Stimulated activated naive CD8-positive, alpha-beta T cell treated with anti-CD3 and anti-CD28 coated beads, Interleukin-15, Interleukin-2, amounts not matched to agents 100 ng/mL and 50 ng/mL, for 24 hours (primary cell): ENCODE data around the gene ARID5B.

ENCODE experiments used
- H3K27ac Mint-ChIP-seq: one replicate; pipeline ENCODE4 v1.8.0; 2021; ENCODE audit warnings: mild to moderate bottlenecking, mixed read lengths
- H3K27me3 Mint-ChIP-seq: one replicate; pipeline ENCODE4 v1.8.0; 2021; ENCODE audit warnings: mixed read lengths
- H3K36me3 Mint-ChIP-seq: one replicate; pipeline ENCODE4 v1.8.0; 2021; ENCODE audit warnings: low read depth, mixed read lengths
- H3K4me1 Mint-ChIP-seq: one replicate; pipeline ENCODE4 v1.8.0; 2021; ENCODE audit warnings: low read depth, mixed read lengths
- H3K4me3 Mint-ChIP-seq: one replicate; pipeline ENCODE4 v1.8.0; 2021; ENCODE audit warnings: mild to moderate bottlenecking, mixed read lengths
- H3K9me3 Mint-ChIP-seq: one replicate; pipeline ENCODE4 v1.8.0; 2021; ENCODE audit warnings: mixed read lengths

Gene ARID5B

DNA sequence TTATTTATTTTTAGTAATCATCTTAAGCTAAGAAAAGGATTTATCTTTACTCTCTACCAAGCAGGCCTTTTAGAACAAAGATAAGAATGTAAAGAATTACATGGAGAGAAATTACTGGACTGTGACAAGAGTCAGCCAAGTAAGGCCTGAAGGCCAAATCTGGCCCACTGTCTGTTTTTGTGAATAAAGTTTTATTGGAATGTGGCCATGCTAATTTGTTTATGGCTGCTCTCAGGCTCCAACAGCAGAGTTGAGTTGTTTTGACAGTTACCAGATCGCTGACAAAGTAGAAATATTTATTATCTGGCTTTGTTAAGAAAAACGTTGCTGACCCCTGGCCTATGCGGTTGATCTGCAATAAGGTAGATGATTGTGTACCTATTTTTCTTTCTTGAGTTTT lies 6.1 kb downstream of the ARID5B start:
- Mint-ChIP-seq H3K27ac (no peak overlapping the region), H3K36me3 (peaks cover 26% of the 10 kb centered on the region), H3K27me3 (no peaks in the 10 kb centered on the region), H3K4me1 (peaks cover 55% of the 10 kb centered on the region), H3K9me3 (peaks cover 4% of the 10 kb centered on the region), H3K4me3 (no peak overlapping the region)

DNA sequence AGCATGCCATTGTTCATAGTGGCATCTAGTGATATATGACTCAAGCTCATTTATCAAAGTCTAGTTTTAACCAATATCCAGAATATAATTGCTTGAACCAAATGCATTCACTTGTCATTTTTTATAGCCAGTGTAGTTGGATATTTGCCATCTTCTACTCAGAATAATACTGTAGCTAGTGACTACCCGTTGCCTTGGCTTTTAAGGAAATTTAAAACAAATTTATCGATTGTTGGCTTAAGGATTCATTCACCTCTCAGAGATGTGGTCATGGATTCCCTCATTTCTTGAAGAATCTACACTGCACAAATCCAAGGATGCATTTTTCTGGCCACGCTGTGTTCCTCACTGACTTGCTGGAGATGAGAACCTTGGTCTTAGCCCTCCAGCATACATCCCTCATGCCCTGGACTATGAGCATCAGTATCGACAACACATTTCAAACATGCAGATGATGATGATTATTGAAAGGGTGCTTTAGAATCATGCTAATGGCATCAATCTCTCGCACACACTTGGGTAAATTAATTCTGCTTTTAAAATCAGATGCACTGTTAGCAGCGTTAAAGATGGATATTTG lies 8.8 kb downstream of the ARID5B start:
- H3K36me3 Mint-ChIP-seq = peaks cover 51% of the 10 kb centered on the region
- no peak overlapping the region for H3K27ac Mint-ChIP-seq
- H3K9me3 Mint-ChIP-seq = peaks cover 4% of the 10 kb centered on the region
- H3K4me1 Mint-ChIP-seq = peaks cover 45% of the 10 kb centered on the region
- no peak overlapping the region for H3K4me3 Mint-ChIP-seq
- H3K27me3 Mint-ChIP-seq = no peaks in the 10 kb centered on the region

DNA sequence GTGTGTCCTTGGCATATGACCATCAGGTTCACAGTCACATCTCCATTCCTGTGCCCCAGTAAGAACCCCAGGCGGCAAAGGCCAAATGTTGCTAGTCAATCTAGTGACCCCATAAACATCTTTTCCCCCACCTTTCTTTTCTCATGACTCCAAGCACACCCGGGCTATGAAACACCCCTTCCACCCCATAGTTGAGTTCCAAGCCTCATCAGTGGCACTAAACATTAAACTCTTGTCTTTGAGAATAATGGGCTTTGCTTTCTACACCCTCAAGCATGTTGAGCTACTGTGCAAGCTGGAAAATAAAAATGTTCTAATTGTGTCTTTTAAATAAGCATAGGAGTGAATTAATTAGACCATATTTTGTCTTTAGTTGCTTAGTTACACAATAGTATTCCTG lies 9.4 kb downstream of the ARID5B start:
- H3K27me3 Mint-ChIP-seq = no peaks in the 10 kb centered on the region
- peaks cover 4% of the 10 kb centered on the region for H3K9me3 Mint-ChIP-seq
- no peak overlapping the region for H3K4me3 Mint-ChIP-seq
- peaks cover 39% of the 10 kb centered on the region for H3K4me1 Mint-ChIP-seq
- no peak overlapping the region for H3K27ac Mint-ChIP-seq
- H3K36me3 Mint-ChIP-seq = peaks cover 54% of the 10 kb centered on the region

DNA sequence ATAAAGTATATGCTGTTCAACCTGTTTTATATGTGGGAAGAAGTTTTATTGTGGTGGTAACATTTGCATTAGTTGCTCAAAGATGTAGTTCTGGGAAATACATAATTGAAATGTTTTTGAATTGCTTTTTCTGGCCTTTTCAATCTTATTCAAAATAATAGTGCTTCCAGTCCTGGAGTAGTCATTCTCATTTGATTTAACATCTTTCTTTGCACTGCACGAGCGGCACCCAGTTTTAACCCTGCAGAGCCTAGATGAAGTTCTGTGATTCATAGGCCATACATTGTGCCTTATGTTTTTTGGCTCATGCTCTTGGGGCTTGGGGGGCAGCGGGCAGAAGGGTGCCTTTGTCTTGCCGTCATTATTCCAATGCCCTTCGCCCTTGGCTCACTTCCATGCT lies 9.9 kb downstream of the ARID5B start:
- peaks cover 34% of the 10 kb centered on the region for H3K4me1 Mint-ChIP-seq
- H3K27ac Mint-ChIP-seq = no peak overlapping the region
- peaks cover 4% of the 10 kb centered on the region for H3K9me3 Mint-ChIP-seq
- H3K27me3 Mint-ChIP-seq = no peaks in the 10 kb centered on the region
- no peak overlapping the region for H3K4me3 Mint-ChIP-seq
- H3K36me3 Mint-ChIP-seq = peaks cover 56% of the 10 kb centered on the region

DNA sequence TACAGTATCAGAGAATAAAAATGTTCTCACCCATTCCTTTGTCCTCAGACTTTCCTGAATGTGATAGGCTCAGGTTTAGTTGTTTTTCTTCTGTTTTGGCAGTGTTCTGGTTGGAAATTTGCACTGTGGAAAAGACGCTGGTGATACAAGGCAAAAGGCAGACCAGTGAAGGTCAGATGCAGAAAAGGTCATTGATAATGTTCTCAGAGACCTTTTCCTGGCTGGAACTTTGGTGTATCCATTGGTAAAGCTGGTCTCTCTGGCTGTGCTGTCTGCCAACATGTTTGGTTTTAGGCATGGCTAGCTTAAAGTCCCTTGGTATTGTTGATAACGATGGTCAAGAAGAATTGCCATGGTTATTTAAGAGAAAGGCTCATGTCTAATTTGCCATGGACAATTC lies 11.5 kb downstream of the ARID5B start:
- Mint-ChIP-seq H3K9me3 (peaks cover 8% of the 10 kb centered on the region), H3K4me1 (peaks cover 34% of the 10 kb centered on the region), H3K27ac (no peak overlapping the region), H3K4me3 (no peak overlapping the region), H3K27me3 (no peaks in the 10 kb centered on the region), H3K36me3 (peaks cover 71% of the 10 kb centered on the region)

DNA sequence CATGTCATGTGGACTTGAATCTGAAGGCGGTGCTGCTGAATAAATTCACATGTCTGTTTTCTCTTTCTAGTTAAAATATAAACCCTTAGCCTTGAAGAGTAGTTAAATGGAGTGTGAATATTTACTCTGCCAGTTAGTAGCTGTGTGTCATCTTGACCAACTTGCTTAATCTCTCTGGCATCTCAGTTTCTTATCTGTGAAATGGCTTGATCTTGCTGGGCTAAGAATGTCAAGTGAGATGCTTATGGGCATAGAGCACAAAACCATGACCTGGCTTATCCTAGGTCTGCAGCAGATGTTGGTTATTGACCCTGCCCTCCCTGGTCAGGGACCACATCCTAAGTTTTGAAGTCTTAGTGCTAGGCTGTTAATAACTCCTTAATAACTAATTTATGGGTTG lies 16.6 kb downstream of the ARID5B start:
- H3K4me1 Mint-ChIP-seq = peaks cover 52% of the 10 kb centered on the region
- H3K36me3 Mint-ChIP-seq = peaks cover 85% of the 10 kb centered on the region
- no peak overlapping the region for H3K27ac Mint-ChIP-seq
- H3K27me3 Mint-ChIP-seq = no peaks in the 10 kb centered on the region
- H3K9me3 Mint-ChIP-seq = peaks cover 4% of the 10 kb centered on the region
- no peak overlapping the region for H3K4me3 Mint-ChIP-seq

DNA sequence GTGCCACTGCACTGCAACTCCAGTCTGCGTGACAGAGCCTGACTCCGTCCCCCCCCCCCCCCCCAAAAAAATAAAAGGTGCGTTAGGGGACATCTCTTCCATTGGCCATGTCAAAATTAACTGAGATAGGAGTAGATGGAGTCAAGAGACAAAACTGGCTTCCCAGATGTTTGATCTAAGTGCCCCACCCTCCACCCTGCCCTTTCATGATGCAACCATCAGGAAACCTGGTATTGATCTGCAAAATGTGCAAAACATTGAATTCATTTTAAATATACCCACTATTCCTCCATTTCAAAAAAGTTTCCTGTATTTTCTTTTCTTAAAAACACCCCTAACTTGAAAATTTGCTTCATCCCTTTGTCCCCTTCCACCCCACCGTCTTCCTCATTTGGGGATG lies 17.5 kb downstream of the ARID5B start:
- Mint-ChIP-seq H3K27ac (peak overlapping the region; percentile 26), H3K4me1 (peaks cover 57% of the 10 kb centered on the region), H3K9me3 (peaks cover 4% of the 10 kb centered on the region), H3K4me3 (no peak overlapping the region), H3K27me3 (no peaks in the 10 kb centered on the region), H3K36me3 (peaks cover 85% of the 10 kb centered on the region)

DNA sequence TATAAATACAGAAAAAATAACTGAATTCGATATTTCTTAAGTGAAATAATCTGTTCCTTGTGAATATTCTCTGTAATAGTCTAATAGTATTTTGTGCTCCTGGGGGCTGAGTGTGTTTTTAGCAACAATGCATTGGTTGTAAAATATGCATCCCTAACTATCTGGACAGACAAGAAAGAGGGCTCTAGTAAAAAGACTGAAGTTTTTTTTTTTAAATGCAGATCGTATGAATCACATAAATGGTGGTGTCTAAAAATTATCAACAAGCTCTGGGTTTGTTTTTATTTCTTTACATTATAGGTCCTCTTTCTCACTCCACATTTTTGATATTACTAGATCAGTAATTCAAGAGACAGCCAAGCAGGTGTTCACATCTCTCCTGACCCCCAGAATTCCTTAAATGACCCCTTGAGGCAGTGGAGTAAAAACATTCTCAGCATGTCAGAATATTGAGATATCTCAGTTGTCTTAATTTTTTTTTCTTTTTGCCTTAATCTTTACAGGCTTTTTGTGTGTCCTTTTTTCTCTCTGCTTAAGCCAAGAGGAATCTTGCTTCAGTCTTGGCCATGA lies 18.2 kb downstream of the ARID5B start:
- H3K27ac Mint-ChIP-seq = no peak overlapping the region
- peaks cover 4% of the 10 kb centered on the region for H3K9me3 Mint-ChIP-seq
- peaks cover 60% of the 10 kb centered on the region for H3K4me1 Mint-ChIP-seq
- peaks cover 85% of the 10 kb centered on the region for H3K36me3 Mint-ChIP-seq
- H3K27me3 Mint-ChIP-seq = no peaks in the 10 kb centered on the region
- H3K4me3 Mint-ChIP-seq = no peak overlapping the region

DNA sequence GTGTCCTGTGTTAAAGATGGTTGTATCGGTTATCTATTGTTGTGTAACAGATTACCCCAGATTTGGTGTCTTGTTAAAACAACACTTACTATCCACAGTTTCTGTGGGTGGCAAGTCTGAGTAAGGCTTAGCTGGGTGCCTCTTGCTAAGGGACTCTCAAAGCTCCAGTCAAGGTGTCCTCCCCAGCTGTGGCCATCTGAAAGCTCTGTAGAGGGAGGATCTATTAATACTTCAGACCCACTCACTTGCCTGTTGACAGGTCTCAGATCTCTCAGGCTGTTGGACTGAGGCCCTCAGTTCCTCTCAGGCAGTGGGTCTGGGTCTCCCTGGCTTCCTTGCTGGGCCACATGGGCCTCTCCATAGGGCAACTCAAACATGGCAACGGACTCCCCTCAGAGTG lies 19.6 kb downstream of the ARID5B start:
- Mint-ChIP-seq H3K27me3 (no peaks in the 10 kb centered on the region), H3K4me3 (no peak overlapping the region), H3K4me1 (peaks cover 56% of the 10 kb centered on the region), H3K27ac (no peak overlapping the region), H3K9me3 (peaks cover 4% of the 10 kb centered on the region), H3K36me3 (peaks cover 89% of the 10 kb centered on the region)

DNA sequence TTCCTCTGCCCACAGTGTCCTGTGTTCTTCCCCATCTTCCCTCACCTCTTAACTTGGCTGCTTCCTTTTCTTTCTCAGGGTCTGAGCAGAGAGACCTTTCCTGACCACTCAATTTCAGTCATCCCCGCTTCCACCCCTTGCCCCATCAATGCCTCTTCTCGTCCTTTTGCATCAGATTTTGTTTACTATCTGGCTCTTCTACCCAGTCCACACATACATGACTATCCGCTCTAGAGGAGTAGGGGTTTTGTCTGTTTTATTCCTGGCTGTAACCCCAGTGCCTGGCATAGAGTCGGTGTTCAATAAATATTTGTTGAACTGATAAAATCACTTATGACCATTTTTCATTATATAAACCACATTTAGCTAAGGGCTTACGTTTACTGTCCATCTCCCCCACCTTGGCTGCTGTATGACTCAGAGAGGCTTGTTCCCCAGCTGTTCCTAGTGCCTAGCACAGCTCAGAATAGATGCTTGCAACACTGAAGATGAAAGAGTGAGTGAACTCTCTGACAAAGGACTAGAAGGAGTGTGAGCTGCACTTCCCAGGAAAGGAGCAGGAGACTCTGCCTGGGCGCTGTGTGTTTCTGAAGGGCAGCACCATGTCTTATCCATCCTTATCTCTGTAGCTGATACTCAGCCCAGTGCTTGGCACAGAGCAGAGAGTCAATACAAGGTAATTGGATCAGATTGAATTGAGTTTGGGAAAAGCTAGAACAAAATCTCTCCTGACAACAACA lies 21.9 kb downstream of the ARID5B start:
- peaks cover 42% of the 10 kb centered on the region for H3K4me1 Mint-ChIP-seq
- no peak overlapping the region for H3K4me3 Mint-ChIP-seq
- H3K9me3 Mint-ChIP-seq = no peaks in the 10 kb centered on the region
- H3K27ac Mint-ChIP-seq = peak overlapping the region; percentile 32
- H3K27me3 Mint-ChIP-seq = no peaks in the 10 kb centered on the region
- H3K36me3 Mint-ChIP-seq = peaks cover 78% of the 10 kb centered on the region

DNA sequence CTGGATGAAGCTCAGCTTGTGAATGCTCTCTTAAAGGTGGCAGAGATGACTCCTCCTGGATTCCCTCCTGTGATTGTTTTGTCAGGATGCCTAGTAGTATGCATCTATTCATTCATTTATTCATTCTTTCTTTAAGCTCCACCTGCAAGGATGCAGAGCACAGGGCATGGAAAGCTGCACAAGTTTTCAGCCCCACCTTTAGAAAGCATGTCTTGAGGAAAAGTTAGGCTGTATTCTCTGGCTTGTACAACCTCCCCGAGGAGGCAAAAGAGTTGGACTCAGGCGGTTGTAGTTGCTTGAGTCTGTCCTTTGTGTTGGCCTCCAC lies 22.4 kb downstream of the ARID5B start:
- no peak overlapping the region for H3K27ac Mint-ChIP-seq
- peaks cover 39% of the 10 kb centered on the region for H3K4me1 Mint-ChIP-seq
- H3K36me3 Mint-ChIP-seq = peaks cover 78% of the 10 kb centered on the region

DNA sequence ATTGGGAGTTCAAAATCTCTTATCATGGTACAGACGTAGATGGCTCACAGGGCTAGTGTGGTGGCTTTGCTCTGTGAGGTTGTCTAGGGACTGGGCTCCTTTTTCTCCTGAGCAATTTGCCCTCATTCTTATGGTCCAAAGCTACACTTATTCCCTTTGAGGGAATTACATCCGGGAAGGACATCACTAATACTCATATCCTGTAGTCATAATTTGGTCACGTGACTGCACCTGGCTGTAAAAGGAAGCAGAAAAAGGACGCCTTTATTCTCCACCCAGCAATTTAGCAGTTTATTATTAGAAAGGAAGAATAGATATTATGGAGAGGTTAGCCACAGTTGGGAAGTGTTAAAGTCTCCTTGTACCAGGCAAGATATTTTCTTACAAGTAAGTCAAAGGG lies 28.1 kb downstream of the ARID5B start:
- Mint-ChIP-seq H3K36me3 (peaks cover 68% of the 10 kb centered on the region), H3K9me3 (peaks cover 5% of the 10 kb centered on the region), H3K4me1 (peaks cover 42% of the 10 kb centered on the region), H3K27ac (peak overlapping the region; percentile 39), H3K27me3 (no peaks in the 10 kb centered on the region), H3K4me3 (no peak overlapping the region)

More for the DNA sequence above, 22.4 kb downstream of the ARID5B start:
- Mint-ChIP-seq H3K27me3 (no peaks in the 10 kb centered on the region), H3K9me3 (no peaks in the 10 kb centered on the region), H3K4me3 (no peak overlapping the region)

DNA sequence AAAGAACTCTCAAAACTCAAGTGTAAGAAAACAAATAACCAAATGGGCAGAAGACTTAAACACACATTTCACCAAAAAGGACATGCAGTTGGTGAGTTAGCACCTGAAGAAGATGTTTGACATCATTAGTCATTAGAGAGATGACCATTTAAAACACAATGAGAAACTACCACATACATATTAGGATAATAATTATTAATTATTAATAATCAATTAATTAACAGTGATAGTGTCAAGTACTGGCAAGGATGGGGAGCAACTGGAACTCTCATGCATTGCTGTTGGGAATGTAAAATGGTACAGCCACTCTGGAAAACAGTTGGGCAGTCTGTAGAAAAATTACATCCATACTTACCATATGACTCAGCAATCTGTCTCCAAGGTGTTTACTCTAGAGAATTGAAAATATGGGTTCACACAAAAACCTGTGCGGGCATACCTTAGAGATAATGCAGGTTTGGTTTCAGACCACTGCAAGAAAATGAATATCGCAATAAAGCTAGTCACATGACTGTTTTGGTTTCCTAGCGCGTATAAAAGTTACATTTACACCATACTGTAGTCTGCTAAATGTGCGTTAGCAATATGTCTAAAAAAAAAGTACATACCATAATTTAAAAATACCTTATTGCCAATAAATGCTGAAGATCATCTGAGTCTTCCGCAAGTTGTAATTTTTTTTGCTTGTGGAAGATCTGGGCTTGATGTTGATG lies 30.3 kb downstream of the ARID5B start:
- no peak overlapping the region for H3K4me3 Mint-ChIP-seq
- peaks cover 55% of the 10 kb centered on the region for H3K4me1 Mint-ChIP-seq
- peaks cover 57% of the 10 kb centered on the region for H3K36me3 Mint-ChIP-seq
- no peaks in the 10 kb centered on the region for H3K27me3 Mint-ChIP-seq
- H3K27ac Mint-ChIP-seq = no peak overlapping the region
- H3K9me3 Mint-ChIP-seq = peaks cover 5% of the 10 kb centered on the region

DNA sequence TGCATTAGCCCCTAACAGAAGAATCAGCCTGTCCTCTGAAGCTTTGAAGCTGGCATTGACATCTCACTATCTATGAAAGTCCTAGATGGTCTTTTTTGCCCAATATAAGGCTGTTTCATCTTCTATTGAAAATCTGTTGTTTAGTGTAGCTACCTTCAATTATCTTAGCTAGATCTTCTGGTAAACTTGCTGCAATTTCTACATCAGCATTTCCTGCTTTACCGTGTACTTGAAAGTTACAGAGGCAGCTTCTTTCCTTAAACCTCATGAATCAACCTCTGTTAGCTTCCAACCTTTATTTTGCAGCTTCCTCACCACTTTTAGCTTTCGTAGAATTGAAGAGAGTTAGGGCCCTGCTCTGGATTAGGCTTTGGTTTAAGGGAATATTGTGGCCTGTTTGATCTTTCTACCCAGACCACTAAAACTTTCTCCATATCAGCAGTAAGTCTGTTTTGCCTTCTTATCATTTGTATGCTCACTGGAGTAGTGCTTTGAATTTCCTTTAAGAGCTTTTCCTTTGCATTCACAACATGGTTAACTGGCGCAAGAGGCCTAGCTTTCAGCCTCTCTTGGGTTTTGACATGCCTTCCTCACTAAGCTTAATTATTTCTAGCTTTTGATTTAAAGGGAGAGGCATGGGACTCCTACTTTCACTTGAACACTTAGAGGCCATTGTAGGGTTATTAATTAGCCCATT lies 32.5 kb downstream of the ARID5B start:
- Mint-ChIP-seq H3K27me3 (no peaks in the 10 kb centered on the region), H3K4me1 (peaks cover 77% of the 10 kb centered on the region), H3K4me3 (no peak overlapping the region), H3K27ac (peak overlapping the region; percentile 75), H3K9me3 (peaks cover 5% of the 10 kb centered on the region), H3K36me3 (peaks cover 48% of the 10 kb centered on the region)

DNA sequence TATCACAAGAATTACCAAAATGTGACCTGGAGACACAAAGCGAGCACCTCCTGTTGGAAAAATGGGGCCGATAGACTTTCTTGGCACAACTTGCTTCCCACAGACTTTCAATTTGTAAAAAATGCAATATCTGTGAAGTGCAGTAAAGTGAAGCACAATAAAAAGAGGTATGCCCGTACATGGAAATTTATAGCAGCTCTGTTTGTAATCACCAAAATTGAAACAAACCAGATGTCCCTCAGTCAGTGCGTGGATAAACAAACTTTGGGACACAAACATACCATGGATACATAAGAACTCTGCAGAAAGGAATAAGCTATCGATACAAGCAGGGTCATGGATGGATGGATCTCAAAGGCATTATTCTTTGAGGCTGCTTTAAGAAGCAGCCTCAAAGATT lies 33.6 kb downstream of the ARID5B start:
- no peaks in the 10 kb centered on the region for H3K9me3 Mint-ChIP-seq
- peaks cover 86% of the 10 kb centered on the region for H3K4me1 Mint-ChIP-seq
- H3K4me3 Mint-ChIP-seq = no peak overlapping the region
- peaks cover 39% of the 10 kb centered on the region for H3K36me3 Mint-ChIP-seq
- H3K27ac Mint-ChIP-seq = peak overlapping the region; percentile 42
- H3K27me3 Mint-ChIP-seq = no peaks in the 10 kb centered on the region
